GM12873 (cell line): ENCODE measurements around the gene MYB.

Source experiments
- TF ChIP-seq, protein P1 (sequence below): IDR thresholded peaks from 2 replicates; pipeline ENCODE4 v1.5.1; 2012; ENCODE audit warnings: low read depth, mild to moderate bottlenecking, moderate library complexity, low read length, control low read depth; ENCODE audit not compliant: insufficient read depth; ENCODE audit errors: missing control alignments

The MYB gene

DNA sequence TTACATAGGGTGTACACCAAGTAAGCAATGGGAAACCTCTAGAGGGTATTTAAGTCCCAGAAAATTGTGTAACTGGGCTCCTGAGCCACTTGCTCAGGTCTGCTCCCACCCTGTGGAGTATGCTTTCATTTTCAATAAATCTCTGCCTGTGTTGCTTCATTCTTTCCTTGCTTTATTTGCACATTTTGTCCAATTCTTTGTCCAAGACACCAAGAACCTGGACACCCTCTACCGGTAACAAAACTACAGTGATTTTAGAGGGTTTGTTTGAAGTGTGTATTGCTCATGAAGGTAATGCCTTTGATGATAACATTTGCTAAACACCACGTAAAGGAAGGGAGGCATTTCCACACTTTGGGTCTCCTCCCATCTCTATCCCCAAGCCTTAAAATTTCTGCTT is 46.2 kb downstream of the MYB start:
- TF ChIP-seq, protein P1, sequence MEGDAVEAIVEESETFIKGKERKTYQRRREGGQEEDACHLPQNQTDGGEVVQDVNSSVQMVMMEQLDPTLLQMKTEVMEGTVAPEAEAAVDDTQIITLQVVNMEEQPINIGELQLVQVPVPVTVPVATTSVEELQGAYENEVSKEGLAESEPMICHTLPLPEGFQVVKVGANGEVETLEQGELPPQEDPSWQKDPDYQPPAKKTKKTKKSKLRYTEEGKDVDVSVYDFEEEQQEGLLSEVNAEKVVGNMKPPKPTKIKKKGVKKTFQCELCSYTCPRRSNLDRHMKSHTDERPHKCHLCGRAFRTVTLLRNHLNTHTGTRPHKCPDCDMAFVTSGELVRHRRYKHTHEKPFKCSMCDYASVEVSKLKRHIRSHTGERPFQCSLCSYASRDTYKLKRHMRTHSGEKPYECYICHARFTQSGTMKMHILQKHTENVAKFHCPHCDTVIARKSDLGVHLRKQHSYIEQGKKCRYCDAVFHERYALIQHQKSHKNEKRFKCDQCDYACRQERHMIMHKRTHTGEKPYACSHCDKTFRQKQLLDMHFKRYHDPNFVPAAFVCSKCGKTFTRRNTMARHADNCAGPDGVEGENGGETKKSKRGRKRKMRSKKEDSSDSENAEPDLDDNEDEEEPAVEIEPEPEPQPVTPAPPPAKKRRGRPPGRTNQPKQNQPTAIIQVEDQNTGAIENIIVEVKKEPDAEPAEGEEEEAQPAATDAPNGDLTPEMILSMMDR = no peak

DNA sequence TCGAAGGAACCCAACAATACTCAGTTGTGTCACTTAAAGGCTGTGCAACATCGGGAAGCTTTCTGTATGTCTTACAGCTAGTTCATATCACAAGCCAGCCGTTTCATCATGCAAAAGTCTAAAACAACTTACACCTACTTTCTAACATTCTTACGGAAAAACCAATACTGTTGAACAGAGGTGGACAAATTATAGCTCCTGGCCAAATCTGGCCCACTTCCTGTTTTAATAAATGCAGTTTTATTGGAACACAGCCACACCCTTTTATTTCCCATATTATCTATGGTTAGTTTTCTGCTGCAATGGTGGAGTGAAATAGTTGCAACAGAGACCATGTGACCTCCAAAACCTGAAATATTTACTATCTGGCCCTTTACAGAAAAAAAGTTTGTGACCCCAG is 46.6 kb downstream of the MYB start:
- TF ChIP-seq, protein P1 = no peak

DNA sequence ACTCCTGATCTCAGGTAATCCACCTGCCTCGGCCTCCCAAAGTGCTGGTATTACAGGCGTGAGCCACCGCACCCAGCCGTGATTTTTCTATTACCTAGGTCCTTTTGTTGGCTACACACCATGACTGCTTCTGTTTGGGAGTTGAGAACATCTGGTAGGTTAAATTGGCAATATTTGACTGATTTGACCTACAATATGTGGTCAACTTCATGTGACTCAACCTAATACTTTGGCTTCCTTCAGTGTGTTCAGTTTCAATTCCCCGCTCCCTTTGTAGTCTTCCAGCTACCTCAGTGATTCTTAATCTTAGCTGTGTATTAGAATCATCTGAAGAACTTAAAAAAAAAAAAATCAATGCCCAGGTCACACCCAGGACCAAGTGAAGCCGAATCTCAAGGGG is 47.4 kb downstream of the MYB start:
- TF ChIP-seq, protein P1 = no peak

DNA sequence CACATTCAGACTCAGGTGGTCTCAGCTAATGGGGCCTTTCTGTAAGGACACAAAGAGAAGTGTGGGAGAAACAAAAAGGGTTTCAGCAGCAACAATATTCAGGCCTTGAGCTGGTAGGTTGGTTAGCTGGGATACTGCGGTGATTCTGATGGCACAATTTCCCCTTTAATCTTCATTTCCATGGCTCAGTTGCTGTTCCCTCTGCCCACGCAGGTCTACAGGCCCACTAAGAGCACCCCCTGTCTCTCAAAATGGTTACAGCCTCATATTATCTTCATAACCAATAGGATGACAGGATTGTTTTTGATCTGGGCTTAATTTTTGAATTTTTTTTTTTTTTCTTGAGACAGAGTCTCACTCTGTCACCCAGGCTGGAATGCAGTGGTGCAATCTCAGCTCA is 48.9 kb downstream of the MYB start:
- TF ChIP-seq, protein P1 = no peak

DNA sequence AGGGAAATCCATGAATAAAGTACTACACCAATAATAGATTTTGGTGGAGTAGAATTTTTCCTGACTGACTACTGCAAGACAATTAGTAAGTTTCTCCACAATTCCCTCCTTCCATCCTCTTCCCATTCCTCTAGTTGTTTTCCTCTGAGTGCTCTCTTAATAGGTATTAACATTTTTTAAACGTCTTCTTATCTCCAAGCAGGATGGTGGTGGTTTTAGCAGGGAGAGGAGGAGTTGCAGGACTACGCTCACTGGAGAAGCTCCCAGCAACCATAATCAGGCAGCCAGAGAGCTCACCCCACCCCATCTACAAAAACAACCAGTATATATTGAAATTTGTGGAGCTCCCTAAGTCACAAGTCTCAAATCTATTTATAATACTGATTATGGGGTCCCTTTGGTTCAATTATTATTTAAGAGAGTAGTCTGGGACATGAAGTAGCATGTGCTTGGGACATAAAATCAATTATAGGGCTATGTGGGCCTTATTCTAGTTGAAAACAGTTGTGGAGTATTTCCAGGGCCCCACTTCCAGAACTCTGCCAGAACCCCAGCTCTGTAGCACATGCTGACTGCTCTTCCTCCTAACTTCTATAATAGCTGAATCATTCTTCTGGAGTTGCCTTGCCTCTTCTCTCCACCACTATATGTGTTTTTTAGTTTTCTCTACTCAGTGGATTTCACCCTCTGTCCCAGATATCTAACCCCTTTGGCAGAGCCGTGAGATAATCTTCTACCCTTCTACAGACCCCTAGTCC is 49.8 kb downstream of the MYB start:
- TF ChIP-seq, protein P1 = no peak

DNA sequence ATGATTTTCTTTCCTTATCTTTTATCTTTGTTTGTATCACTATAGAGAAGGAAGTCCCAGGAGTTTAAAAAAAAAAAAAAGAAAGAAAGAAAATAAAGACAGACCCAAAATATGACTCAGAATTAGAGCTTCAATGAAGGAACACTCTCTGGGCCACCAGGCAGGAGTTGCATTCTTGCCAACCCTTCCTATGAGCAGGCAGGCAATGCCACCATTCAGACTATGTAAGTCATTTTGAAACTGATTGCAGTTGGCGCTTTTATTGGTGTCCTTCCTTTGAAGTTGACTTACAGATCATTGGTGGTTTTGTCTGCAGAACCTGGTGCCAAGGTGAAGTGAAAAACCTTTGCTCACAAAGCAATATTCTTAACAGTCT is 50.3 kb downstream of the MYB start:
- TF ChIP-seq, protein P1 = no peak

DNA sequence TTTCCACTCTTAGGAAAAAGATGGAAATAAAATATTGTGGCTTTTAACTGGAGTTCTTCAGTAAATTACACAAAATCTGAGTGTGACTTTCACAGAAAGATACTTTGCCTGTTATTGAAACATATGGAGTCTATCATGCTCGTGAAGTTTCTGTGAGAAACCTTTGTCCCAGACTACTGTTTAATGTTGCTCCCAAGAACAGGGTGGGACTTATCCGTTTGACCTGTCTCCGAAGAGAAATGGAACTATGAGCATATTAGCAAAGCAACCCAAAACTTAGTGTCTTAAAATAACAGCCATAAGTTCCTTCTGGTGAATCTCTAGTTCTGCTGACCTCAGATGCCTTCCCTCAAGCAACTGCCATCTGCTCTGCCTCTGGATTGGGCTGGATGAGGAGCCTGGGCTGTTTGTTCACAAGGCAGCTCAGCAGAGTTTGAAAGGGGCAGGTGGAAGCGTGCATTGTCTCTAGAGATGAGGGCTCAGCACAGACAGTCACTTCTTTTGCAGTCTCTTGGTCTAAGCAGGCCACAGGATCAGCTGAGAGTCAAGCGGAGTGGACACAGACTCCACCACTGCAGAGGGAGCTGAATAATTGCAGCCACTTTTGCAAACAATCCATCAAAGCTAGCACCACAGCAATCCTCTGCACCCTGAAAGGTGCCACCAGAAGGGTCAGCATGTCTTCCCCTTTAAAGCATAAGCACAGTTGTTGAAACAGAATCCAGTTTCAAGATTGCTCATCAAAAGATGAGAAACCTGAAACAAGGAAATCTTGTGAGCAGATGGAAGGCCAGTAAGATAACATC is 52.8 kb downstream of the MYB start:
- TF ChIP-seq, protein P1 = no peak
